Sigmoid colon (tissue), 4 donors: ENCODE data around the gene TM2D3.

Source experiments
- POLR2A ChIP-seq, 2 donors: fragments of 450-650 bp; IDR thresholded peaks; one replicate each; pipeline ENCODE4 v1.6.1; 2016; ENCODE audit warnings: antibody characterized with exemption in 2 of 2, mild to moderate bottlenecking in 2 of 2, moderate library complexity in 2 of 2
- POLR2AphosphoS5 ChIP-seq, 4 donors: sonication (generic); formaldehyde crosslinking; IDR thresholded peaks; one replicate each; pipeline ENCODE4 v1.6.1; 2017; ENCODE audit warnings: antibody characterized with exemption in 4 of 4
- TF ChIP-seq, protein P1 (sequence below), 4 experiments: fragments of 450-650 bp in 3 of 4; fragments of 200-600 bp in 1 of 4; IDR thresholded peaks; one replicate each; pipeline ENCODE4 v1.5.1; 2016 to 2019; ENCODE audit warnings: antibody characterized with exemption in 4 of 4, mild to moderate bottlenecking in 3 of 4, moderate library complexity in 2 of 4

GRCh38 chr15:101621961-101622360 lies 30.2 kb downstream of the TM2D3 start:
- TF ChIP-seq POLR2A (IDR thresholded peaks at IDR 0.05) (no peak), POLR2AphosphoS5 (IDR thresholded peaks at IDR 0.05) (no peak)
- TF ChIP-seq, protein P1, sequence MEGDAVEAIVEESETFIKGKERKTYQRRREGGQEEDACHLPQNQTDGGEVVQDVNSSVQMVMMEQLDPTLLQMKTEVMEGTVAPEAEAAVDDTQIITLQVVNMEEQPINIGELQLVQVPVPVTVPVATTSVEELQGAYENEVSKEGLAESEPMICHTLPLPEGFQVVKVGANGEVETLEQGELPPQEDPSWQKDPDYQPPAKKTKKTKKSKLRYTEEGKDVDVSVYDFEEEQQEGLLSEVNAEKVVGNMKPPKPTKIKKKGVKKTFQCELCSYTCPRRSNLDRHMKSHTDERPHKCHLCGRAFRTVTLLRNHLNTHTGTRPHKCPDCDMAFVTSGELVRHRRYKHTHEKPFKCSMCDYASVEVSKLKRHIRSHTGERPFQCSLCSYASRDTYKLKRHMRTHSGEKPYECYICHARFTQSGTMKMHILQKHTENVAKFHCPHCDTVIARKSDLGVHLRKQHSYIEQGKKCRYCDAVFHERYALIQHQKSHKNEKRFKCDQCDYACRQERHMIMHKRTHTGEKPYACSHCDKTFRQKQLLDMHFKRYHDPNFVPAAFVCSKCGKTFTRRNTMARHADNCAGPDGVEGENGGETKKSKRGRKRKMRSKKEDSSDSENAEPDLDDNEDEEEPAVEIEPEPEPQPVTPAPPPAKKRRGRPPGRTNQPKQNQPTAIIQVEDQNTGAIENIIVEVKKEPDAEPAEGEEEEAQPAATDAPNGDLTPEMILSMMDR (IDR thresholded peaks at IDR 0.05) = no peak
